Psoas muscle (tissue), 8 donors: Measurements from ENCODE around the gene RPL22. TPM values are rescaled to one million over a fixed set of nuclear protein-coding genes. Genes with fewer than 3 reads are reported as not detected.

ENCODE experiments used
- ATAC-seq, 4 donors: fragments of 200-7000 bp; cut with Tn5 transposase; one replicate each; pipeline ENCODE4 v1.9.1; 2020; ENCODE audit warnings: moderate library complexity in 3 of 4, mild to moderate bottlenecking in 2 of 4
- DNase-seq, 2 donors: peaks; one replicate each; pipeline ENCODE4 v3.0.0-alpha.2; 2020
- H3K27ac ChIP-seq: fragments of 200-600 bp; one replicate; pipeline ENCODE4 v1.8.0; 2022
- H3K27me3 ChIP-seq, 3 donors: fragments of 200-600 bp in 1 of 3; one replicate each; pipeline versions ENCODE4 v1.6.1 to v1.8.0; 2013 to 2022; ENCODE audit warnings: low read length in 2 of 3, mild to moderate bottlenecking in 2 of 3, moderate library complexity in 1 of 3; ENCODE audit not compliant: insufficient read depth in 3 of 3
- H3K36me3 ChIP-seq, 2 donors: fragments of 200-600 bp in 1 of 2; one replicate each; pipeline versions ENCODE4 v1.6.1 to v1.8.0; 2013 to 2022; ENCODE audit warnings: low read depth in 1 of 2, mild to moderate bottlenecking in 1 of 2, moderate library complexity in 1 of 2; ENCODE audit not compliant: insufficient read depth in 1 of 2
- H3K4me1 ChIP-seq: fragments of 200-600 bp; one replicate; pipeline ENCODE4 v1.8.0; 2022
- H3K4me3 ChIP-seq: fragments of 200-600 bp; one replicate; pipeline ENCODE4 v1.8.0; 2022; ENCODE audit warnings: mild to moderate bottlenecking
- H3K9me3 ChIP-seq: fragments of 200-600 bp; one replicate; pipeline ENCODE4 v1.8.0; 2022
- WGBS, 3 donors: extraction: QIAGEN DNeasy Blood & Tissue Kit; methylation state at CpG; one replicate each; pipeline versions ENCODE4 v1.1.6 to v1.1.7; 2013; 5-methylcytosine and 5-hydroxymethylcytosine counted together
- intact Hi-C, 2 donors: fragments of 100-400 bp; cut with DNase I; formaldehyde crosslinking; loops; one replicate each; pipeline versions ENCODE4 v1.11.0 to v1.14.2; 2022
- polyA plus RNA-seq, 3 donors: library from polyadenylated mRNA; stranded (reverse); fragments of 200-250 nt; gene quantifications; one replicate each; pipeline ENCODE4 v1.2.3, GENCODE V29; 2013
- total RNA-seq, 4 donors: library from RNA; stranded (reverse); fragmentation: NEBNext Ultra II Directional in 2 of 4; extraction: Animal tissue kit (Norgen Biotek cat#: 25700) in 2 of 4; gene quantifications; one replicate each; pipeline versions ENCODE4 v1.2.1 to v1.2.4, GENCODE V29; 2021 to 2023
- TF ChIP-seq, protein P1 (sequence below): fragments of 200-600 bp; IDR thresholded peaks from one replicate; pipeline ENCODE4 v1.8.0; 2022; ENCODE audit warnings: antibody characterized with exemption
- donor health status: healthy with polysubstance abuse.
- donor health status: DM: no; HTN: no; CAD: no; lungs with moderate emphysema.
- donor health status: Bipolar disorder and iron deficiency.
- donor health status: healthy.
- donor health status: DM: yes; HTN: yes; CAD: no.
- donor health status: DM: no; HTN: no; CAD: no.
- donor health status: DM: no; HTN: no; CAD: no.
- donor health status: DM: yes; HTN: yes; CAD: no.

RPL22 gene
- total and polyA plus RNA-seq, 7 donors: 285 to 417 (median 313) TPM

DNA sequence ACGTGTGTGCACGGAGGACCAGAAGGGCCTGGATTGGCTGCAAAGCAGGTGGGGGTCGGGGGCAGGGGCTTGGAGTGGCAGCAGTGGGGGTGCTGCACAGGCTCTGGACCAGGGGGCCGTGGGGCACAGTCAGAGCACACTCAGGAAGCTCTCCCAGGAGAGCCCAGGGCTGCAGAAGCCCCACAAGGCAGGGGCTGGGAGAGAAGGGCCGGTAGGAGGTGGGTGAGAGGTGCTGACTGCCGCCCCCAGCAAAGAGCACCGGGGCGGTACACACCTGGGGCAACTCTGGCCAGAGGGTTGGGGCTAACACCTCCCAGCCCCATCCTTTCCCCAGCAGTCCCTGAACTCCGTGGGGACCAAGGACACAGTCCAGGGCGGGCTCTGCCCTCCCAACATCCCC lies 33.2 kb downstream of the RPL22 start:
- intact Hi-C loops: no loop called here
- ATAC-seq: no peak
- H3K27ac ChIP-seq: no peak overlapping the region
- DNase-seq: no peak
- H3K27me3 ChIP-seq: peaks cover 0 to 63% (median 22%) of the 10 kb centered on the region in 3 donors
- 57 to 68% (median 62%) methylated on average over 7 to 10 of the region's 10 CpGs for WGBS, 3 donors
- no peaks in the 10 kb centered on the region for H3K9me3 ChIP-seq
- no peak overlapping the region for H3K4me3 ChIP-seq
- H3K4me1 ChIP-seq: no peaks in the 10 kb centered on the region
- no peaks in the 10 kb centered on the region for H3K36me3 ChIP-seq
- TF ChIP-seq, protein P1, sequence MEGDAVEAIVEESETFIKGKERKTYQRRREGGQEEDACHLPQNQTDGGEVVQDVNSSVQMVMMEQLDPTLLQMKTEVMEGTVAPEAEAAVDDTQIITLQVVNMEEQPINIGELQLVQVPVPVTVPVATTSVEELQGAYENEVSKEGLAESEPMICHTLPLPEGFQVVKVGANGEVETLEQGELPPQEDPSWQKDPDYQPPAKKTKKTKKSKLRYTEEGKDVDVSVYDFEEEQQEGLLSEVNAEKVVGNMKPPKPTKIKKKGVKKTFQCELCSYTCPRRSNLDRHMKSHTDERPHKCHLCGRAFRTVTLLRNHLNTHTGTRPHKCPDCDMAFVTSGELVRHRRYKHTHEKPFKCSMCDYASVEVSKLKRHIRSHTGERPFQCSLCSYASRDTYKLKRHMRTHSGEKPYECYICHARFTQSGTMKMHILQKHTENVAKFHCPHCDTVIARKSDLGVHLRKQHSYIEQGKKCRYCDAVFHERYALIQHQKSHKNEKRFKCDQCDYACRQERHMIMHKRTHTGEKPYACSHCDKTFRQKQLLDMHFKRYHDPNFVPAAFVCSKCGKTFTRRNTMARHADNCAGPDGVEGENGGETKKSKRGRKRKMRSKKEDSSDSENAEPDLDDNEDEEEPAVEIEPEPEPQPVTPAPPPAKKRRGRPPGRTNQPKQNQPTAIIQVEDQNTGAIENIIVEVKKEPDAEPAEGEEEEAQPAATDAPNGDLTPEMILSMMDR: no peak

DNA sequence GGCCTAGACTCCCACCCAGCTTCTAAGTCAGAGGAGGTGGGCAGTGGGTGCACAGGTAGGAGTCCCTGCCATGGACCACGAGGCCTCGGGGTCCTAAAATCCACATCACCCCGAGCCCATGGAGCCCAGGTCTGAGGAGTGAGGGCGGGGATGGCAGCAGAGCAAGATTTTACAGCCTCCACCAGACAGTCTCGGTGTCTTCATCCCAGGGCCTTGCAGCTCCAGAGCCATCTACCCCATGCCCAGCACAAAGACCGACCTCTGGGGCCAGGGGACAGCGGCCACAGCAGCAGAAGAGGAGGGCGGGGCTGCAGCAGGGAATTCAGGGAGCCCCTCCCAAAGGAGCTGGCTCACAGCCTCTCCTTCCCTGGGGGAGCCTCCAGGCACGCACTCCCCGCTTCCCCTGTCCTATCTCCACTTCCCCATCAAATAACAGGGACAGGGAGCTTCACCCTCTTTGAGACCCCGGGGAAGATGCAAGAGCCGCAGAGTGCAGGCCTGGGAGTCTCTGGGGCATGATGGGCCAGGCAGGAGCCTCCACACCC lies 33.9 kb downstream of the RPL22 start:
- peaks cover 0 to 64% (median 21%) of the 10 kb centered on the region in 3 donors for H3K27me3 ChIP-seq
- WGBS, 3 donors: 61 to 68% (median 65%) methylated on average over 11 to 12 of the region's 12 CpGs
- no peak overlapping the region for H3K4me3 ChIP-seq
- H3K4me1 ChIP-seq: no peaks in the 10 kb centered on the region
- TF ChIP-seq, protein P1: no peak
- no peaks in the 10 kb centered on the region for H3K9me3 ChIP-seq
- H3K27ac ChIP-seq: no peak overlapping the region
- ATAC-seq (no peak), DNase-seq (no peak)
- H3K36me3 ChIP-seq: no peaks in the 10 kb centered on the region
- intact Hi-C loops: no loop called here

DNA sequence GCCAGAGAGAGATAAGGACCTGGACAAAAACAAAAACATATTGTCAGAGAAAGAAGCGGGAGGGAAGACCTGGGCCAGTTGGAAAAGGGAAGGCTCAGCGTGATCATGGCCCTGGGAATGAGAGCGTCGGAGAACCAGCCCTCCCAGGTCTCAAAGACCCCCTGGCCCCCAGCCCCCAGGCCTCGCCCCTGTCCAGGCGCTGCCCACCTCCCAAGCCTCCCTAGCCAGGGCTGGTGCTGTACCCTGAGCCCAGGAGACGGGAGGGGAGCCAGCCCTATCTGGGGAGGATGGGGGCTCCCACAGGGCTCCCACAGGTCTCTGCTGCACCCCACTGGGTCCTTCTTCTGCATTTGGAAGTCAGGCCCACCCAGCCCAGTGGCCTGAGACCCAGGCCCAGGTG lies 34.4 kb downstream of the RPL22 start:
- DNase-seq: no peak
- WGBS, 3 donors: 69 to 73% (median 73%) methylated on average over 6 to 7 of the region's 7 CpGs
- Histone ChIP-seq H3K9me3 (no peaks in the 10 kb centered on the region), H3K27me3 (peaks cover 0 to 61% (median 17%) of the 10 kb centered on the region in 3 donors), H3K4me3 (no peak overlapping the region), H3K4me1 (no peaks in the 10 kb centered on the region), H3K27ac (no peak overlapping the region), H3K36me3 (no peaks in the 10 kb centered on the region)
- intact Hi-C loops: no loop called here
- TF ChIP-seq, protein P1: no peak
- no peak for ATAC-seq

DNA sequence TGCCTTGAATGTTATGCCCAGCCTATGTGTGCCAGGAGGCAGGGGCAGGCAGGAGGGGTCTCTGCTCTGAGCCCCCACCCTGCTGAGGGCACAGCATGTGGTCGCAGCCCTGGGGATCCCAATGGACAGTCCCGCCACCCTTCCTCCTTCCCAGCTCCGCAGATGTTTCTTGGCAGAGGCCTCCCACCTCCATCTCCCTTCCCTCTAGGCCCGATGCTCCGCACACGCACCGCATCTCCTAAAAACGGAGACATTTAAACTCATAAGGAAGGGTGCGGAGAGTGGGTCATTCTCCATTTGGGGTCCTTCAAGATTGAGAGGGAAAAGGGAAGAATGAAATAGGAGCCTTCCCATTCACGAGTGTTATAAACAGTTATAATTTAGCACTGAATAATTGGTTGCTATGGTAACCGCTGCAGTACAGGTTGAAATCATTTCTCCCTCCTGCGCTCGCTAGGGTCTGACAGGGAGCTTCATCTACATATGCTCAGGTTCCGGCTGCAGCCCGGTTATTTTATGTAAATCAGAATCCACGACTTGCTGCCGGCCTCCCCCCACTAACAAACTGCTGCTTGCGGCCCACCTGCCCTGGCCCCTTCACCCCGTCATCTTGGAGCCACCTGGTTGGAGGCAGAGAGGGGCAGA lies 35.3 kb downstream of the RPL22 start:
- DNase-seq: no peak
- H3K27ac ChIP-seq: no peak overlapping the region
- H3K4me3 ChIP-seq: no peak overlapping the region
- 60 to 61% (median 61%) methylated on average over 19 of the region's 19 CpGs for WGBS, 3 donors
- no peaks in the 10 kb centered on the region for H3K36me3 ChIP-seq
- ATAC-seq: no peak
- no peaks in the 10 kb centered on the region for H3K4me1 ChIP-seq
- TF ChIP-seq, protein P1: no peak
- H3K27me3 ChIP-seq: peaks cover 0 to 54% (median 13%) of the 10 kb centered on the region in 3 donors
- intact Hi-C loops: no loop called here
- H3K9me3 ChIP-seq: no peaks in the 10 kb centered on the region
